H1 (cell line): Measurements from ENCODE around the gene BEST1. TPM values are rescaled to one million over a fixed set of nuclear protein-coding genes. Genes with fewer than 3 reads are reported as not detected.

ENCODE experiments used
- CTCF ChIA-PET: fragments of 300-600 bp; sonication (Branson Sonifier 250); formaldehyde crosslinking; loops from one replicate; lab custom pipeline; 2021; ENCODE audit not compliant: partially characterized antibody; lab: Charles Lee
- POLR2A ChIA-PET: fragments of 300-600 bp; sonication (Branson Sonifier 250); formaldehyde crosslinking; loops from one replicate; lab custom pipeline; 2021; ENCODE audit warnings: inconsistent platforms; ENCODE audit not compliant: partially characterized antibody; lab: Charles Lee
- DNase-seq, 2 experiments: peaks; one replicate each; pipeline versions ENCODE4 v3.0.0 to v3.0.0-alpha.2; 2010 to 2022; ENCODE audit warnings: low spot score in 2 of 2, low read depth in 1 of 2, mixed read lengths in 1 of 2
- FAIRE-seq: peaks from 2 replicates; lab custom pipeline; 2011; peaks lifted over from hg19 to GRCh38; lab: Jason Lieb, UNC
- H2AFZ ChIP-seq: 2 replicates; pipeline ENCODE4 v1.8.1; 2012; ENCODE audit warnings: low read length, inconsistent platforms
- H2AK5ac ChIP-seq: 2 replicates; pipeline ENCODE4 v1.6.1; 2013; ENCODE audit warnings: low read depth, low read length
- H2BK120ac ChIP-seq: replicated peaks from 2 replicates; pipeline ENCODE3; 2013; ENCODE audit warnings: low read depth, low read length, inconsistent platforms
- H2BK12ac ChIP-seq: 2 replicates; pipeline ENCODE4 v1.6.1; 2013; ENCODE audit warnings: low read depth, low read length
- H2BK15ac ChIP-seq: 2 replicates; pipeline ENCODE4 v1.6.1; 2013; ENCODE audit warnings: low read length
- H2BK20ac ChIP-seq: 2 replicates; pipeline ENCODE4 v1.6.1; 2013; ENCODE audit warnings: low read length
- H2BK5ac ChIP-seq: 2 replicates; pipeline ENCODE4 v1.6.1; 2013; ENCODE audit warnings: low read depth, low read length
- H3K14ac ChIP-seq: 2 replicates; pipeline ENCODE4 v1.6.1; 2013; ENCODE audit warnings: inconsistent platforms; ENCODE audit not compliant: insufficient read length
- H3K18ac ChIP-seq: 2 replicates; pipeline ENCODE4 v1.6.1; 2013; ENCODE audit warnings: low read length; ENCODE audit errors: extremely low read depth
- H3K23ac ChIP-seq: 2 replicates; pipeline ENCODE4 v1.6.1; 2013; ENCODE audit warnings: inconsistent platforms; ENCODE audit not compliant: insufficient read length
- H3K23me2 ChIP-seq: 2 replicates; pipeline ENCODE4 v1.6.1; 2013; ENCODE audit warnings: low read depth, low read length
- H3K27ac ChIP-seq: 2 replicates; pipeline ENCODE4 v1.6.1; 2011; ENCODE audit warnings: low read depth, low read length, inconsistent platforms
- H3K27me3 ChIP-seq, 4 experiments: replicated peaks in 1 of 4; 1 replicate in 1 of 4; 2 replicates in 3 of 4; pipeline versions ENCODE4 v1.6.1 to v1.8.1; 2011 to 2013; ENCODE audit warnings: low read length in 3 of 4, mild to moderate bottlenecking in 3 of 4, inconsistent platforms in 2 of 4, mixed read lengths in 2 of 4, moderate library complexity in 1 of 4; ENCODE audit not compliant: control insufficient read depth in 3 of 4, insufficient read depth in 3 of 4; ENCODE audit errors: extremely low read depth in 1 of 4
- H3K36me3 ChIP-seq, 4 experiments: 2 replicates each; pipeline versions ENCODE4 v1.6.1 to v1.8.1; 2011 to 2013; ENCODE audit warnings: mild to moderate bottlenecking in 4 of 4, low read length in 3 of 4, moderate library complexity in 2 of 4, control low read depth in 1 of 4, inconsistent platforms in 1 of 4; ENCODE audit not compliant: insufficient read depth in 4 of 4, control insufficient read depth in 2 of 4
- H3K4ac ChIP-seq: replicated peaks from 2 replicates; pipeline ENCODE3; 2013; ENCODE audit warnings: low read length, low read depth, mixed read lengths, inconsistent platforms; ENCODE audit not compliant: insufficient read length
- H3K4me1 ChIP-seq, 4 experiments: replicated peaks in 1 of 4; 1 replicate in 1 of 4; 2 replicates in 3 of 4; pipeline versions ENCODE4 v1.6.1 to v1.8.1; 2011 to 2013; ENCODE audit warnings: low read length in 3 of 4, inconsistent platforms in 2 of 4, mixed read lengths in 1 of 4; ENCODE audit not compliant: insufficient read depth in 4 of 4, control insufficient read depth in 3 of 4
- H3K4me2 ChIP-seq, 2 experiments: 2 replicates each; pipeline versions ENCODE4 v1.6.1 to v1.8.1; 2011 to 2013; ENCODE audit warnings: low read depth in 2 of 2, low read length in 2 of 2, control low read depth in 1 of 2, inconsistent platforms in 1 of 2, mild to moderate bottlenecking in 1 of 2; ENCODE audit not compliant: insufficient read depth in 1 of 2
- H3K4me3 ChIP-seq, 4 experiments: fragments of 200-600, 300-600 bp in 1 of 4; sonication (generic), shearing (Covaris generic), sonication (Bioruptor Twin) in 1 of 4; 2 replicates each; pipeline versions ENCODE4 v1.5.1 to v1.8.1; 2011 to 2016; ENCODE audit warnings: low read length in 4 of 4, low read depth in 3 of 4, control low read depth in 2 of 4, inconsistent platforms in 2 of 4, mild to moderate bottlenecking in 2 of 4, mixed read lengths in 1 of 4, moderate library complexity in 1 of 4; ENCODE audit not compliant: insufficient read depth in 2 of 4; ENCODE audit errors: extremely low read depth in 1 of 4
- H3K56ac ChIP-seq: replicated peaks from 2 replicates; pipeline ENCODE3; 2013; ENCODE audit warnings: low read depth, mild to moderate bottlenecking, mixed read lengths, low read length, inconsistent platforms; ENCODE audit not compliant: insufficient read length
- H3K79me1 ChIP-seq: 2 replicates; pipeline ENCODE4 v1.6.1; 2013; ENCODE audit warnings: low read depth, low read length, control low read depth
- H3K79me2 ChIP-seq, 2 experiments: 2 replicates each; pipeline versions ENCODE4 v1.6.1 to v1.8.1; 2012 to 2013; ENCODE audit warnings: low read length in 2 of 2, mild to moderate bottlenecking in 2 of 2, inconsistent platforms in 1 of 2; ENCODE audit not compliant: insufficient read depth in 2 of 2, control insufficient read depth in 1 of 2
- H3K9ac ChIP-seq, 4 experiments: replicated peaks in 1 of 4; 1 replicate in 1 of 4; 2 replicates in 3 of 4; pipeline versions ENCODE4 v1.6.1 to v1.8.1; 2011 to 2013; ENCODE audit warnings: low read depth in 3 of 4, low read length in 3 of 4, control low read depth in 2 of 4, mild to moderate bottlenecking in 2 of 4, moderate library complexity in 2 of 4, inconsistent platforms in 1 of 4; ENCODE audit errors: extremely low read depth in 1 of 4
- H3K9me3 ChIP-seq, 2 experiments: 2 replicates each; pipeline versions ENCODE4 v1.6.1 to v1.8.1; 2012 to 2013; ENCODE audit warnings: mild to moderate bottlenecking in 2 of 2, moderate library complexity in 2 of 2, control low read depth in 1 of 2, inconsistent platforms in 1 of 2, low read depth in 1 of 2, low read length in 1 of 2, mixed read lengths in 1 of 2; ENCODE audit not compliant: insufficient read depth in 2 of 2
- H4K20me1 ChIP-seq, 2 experiments: replicated peaks in 1 of 2; 2 replicates each; pipeline versions ENCODE3 to v1.8.1; 2011 to 2013; ENCODE audit warnings: inconsistent platforms in 2 of 2, low read length in 2 of 2, mild to moderate bottlenecking in 1 of 2; ENCODE audit not compliant: insufficient read depth in 2 of 2, control insufficient read depth in 1 of 2
- H4K5ac ChIP-seq: 2 replicates; pipeline ENCODE4 v1.6.1; 2013; ENCODE audit warnings: low read length, low read depth, mixed read lengths, inconsistent platforms; ENCODE audit not compliant: insufficient read length
- H4K8ac ChIP-seq: 2 replicates; pipeline ENCODE4 v1.8.0; 2013; ENCODE audit warnings: mild to moderate bottlenecking, moderate library complexity, low read length, inconsistent platforms; ENCODE audit not compliant: insufficient read depth; ENCODE audit errors: extremely low read depth
- H4K91ac ChIP-seq: replicated peaks from 2 replicates; pipeline ENCODE3; 2013; ENCODE audit warnings: low read length, mixed read lengths, inconsistent platforms; ENCODE audit not compliant: insufficient read length
- RAD21 ChIP-seq, 2 experiments: IDR thresholded peaks in 1 of 2; conservative IDR thresholded peaks in 1 of 2; 2 replicates each; pipeline ENCODE4 v1.6.1; 2011; ENCODE audit warnings: low read depth in 2 of 2, low read length in 2 of 2, improper control_type of control experiment in 1 of 2, inconsistent platforms in 1 of 2, mild to moderate bottlenecking in 1 of 2, moderate library complexity in 1 of 2
- SAP30 ChIP-seq: fragments of 300-600 bp; sonication (generic); IDR thresholded peaks from 2 replicates; pipeline ENCODE4 v1.7.1; 2012; ENCODE audit warnings: low read length, moderate library complexity, mild to moderate bottlenecking, inconsistent platforms; ENCODE audit not compliant: insufficient read depth, insufficient replicate concordance
- WGBS, 2 experiments: shearing (Covaris generic) in 1 of 2; methylation state at CpG; one replicate each; pipeline versions ENCODE4 v1.1.6 to v1.1.7; 2013 to 2015; ENCODE audit warnings: low lambda C conversion rate in 2 of 2, mixed read lengths in 2 of 2, inconsistent platforms in 1 of 2, low coverage in 1 of 2, missing lambda C conversion rate in 1 of 2; ENCODE audit not compliant: insufficient replicate concordance in 2 of 2, insufficient coverage in 1 of 2, insufficient read length in 1 of 2; ENCODE audit errors: extremely low coverage in 1 of 2, missing lambda C conversion rate in 1 of 2; 5-methylcytosine and 5-hydroxymethylcytosine counted together
- polyA plus RNA-seq, 7 experiments: library from polyadenylated mRNA; depleted of rRNA in 3 of 7; stranded (reverse) in 5 of 7; unstranded in 2 of 7; fragments of >200 nt in 5 of 7; fragments of 200-250 nt in 2 of 7; gene quantifications; 1 replicate in 5 of 7; 2 replicates in 1 of 7; 4 replicates in 1 of 7; pipeline versions ENCODE4 v1.2.1 to v1.2.3, GENCODE V29; 2011 to 2013; ENCODE audit warnings: missing spikeins in 2 of 7, mixed read lengths in 2 of 7
- total RNA-seq: library from RNA; stranded (reverse); fragmentation: NEBNext Ultra II Directional; extraction: Animal tissue kit (Norgen Biotek cat#: 25700); gene quantifications from 2 replicates; pipeline ENCODE4 v1.2.1, GENCODE V29; 2021

BEST1 gene
- total and polyA plus RNA-seq, 2 of the 8 experiments (the other 6 are each of a cell fraction or from before 2014, with no cell fraction given), result 0.22 to 0.62 TPM

- H3K18ac ChIP-seq, result no peak overlapping the region
- WGBS, 2 experiments, result 94% methylated on average over 8 of the region's 8 CpGs; no CpG with 5 or more reads in 1 of the 2 experiments
- H3K9me3 ChIP-seq, result no peaks in the 10 kb centered on the region
- H4K20me1 ChIP-seq, result peaks cover 7 to 18% of the 10 kb centered on the region in 2 experiments
- H3K23ac ChIP-seq, result no peak overlapping the region
- H4K5ac ChIP-seq, result no peak overlapping the region
- peaks cover 0 to 1% (median 0%) of the 10 kb centered on the region in 4 experiments; a peak in 2 of 7 replicates for H3K27me3 ChIP-seq
- CTCF ChIA-PET, result interaction anchor here (0.6 to 6.0 kb wide), 14 partner anchors 12 to 164 kb away, joined by 3 to 38 read pairs (median 4); no protein-coding TSS in a partner anchor
- H3K4ac ChIP-seq, result no peak overlapping the region
- H3K14ac ChIP-seq, result no peak overlapping the region
- H2AFZ ChIP-seq, result no peak overlapping the region
- H3K23me2 ChIP-seq, result peaks cover under 1% of the 10 kb centered on the region; the same call in 1 of the 2 replicates
- no peaks in the 10 kb centered on the region for H3K4me1 ChIP-seq
- no peak overlapping the region for H3K56ac ChIP-seq
- no peak overlapping the region for H3K4me3 ChIP-seq
- POLR2A ChIA-PET, result interaction anchor here (1.1 to 25.7 kb wide), 12 partner anchors 2 to 146 kb away, joined by 3 to 458 read pairs (median 4); partner anchors contain the start of genes BEST1 and FTH1
- no peak overlapping the region for H2BK15ac ChIP-seq
- no peak overlapping the region for H3K9ac ChIP-seq
- no peak overlapping the region for H3K4me2 ChIP-seq
- FAIRE-seq, result no peak
- no peak overlapping the region; the same call in 1 of the 2 replicates for H2BK5ac ChIP-seq
- no peak overlapping the region; the same call in 1 of the 2 replicates for H4K8ac ChIP-seq
- peaks cover 11 to 18% of the 10 kb centered on the region in 2 experiments for H3K79me2 ChIP-seq
- H2BK12ac ChIP-seq, result no peak overlapping the region
- no peak for TF ChIP-seq RAD21 (IDR thresholded peaks at IDR 0.05 in 1 of 2, conservative IDR thresholded peaks at IDR 0.05 in 1 of 2; ENCODE audit: low read depth in 2 of 2, low read length in 2 of 2)
- TF ChIP-seq SAP30, result no peak
- TF ChIP-seq, all 59 proteins: peak for 0
- H2AK5ac ChIP-seq, result peak overlapping the region; percentile 84; the same call in 1 of the 2 replicates
- H3K36me3 ChIP-seq, result peaks cover 14 to 29% (median 28%) of the 10 kb centered on the region in 4 experiments; a peak in 7 of 8 replicates
- H2BK20ac ChIP-seq, result no peak overlapping the region
- DNase-seq, result no peak
- no peak overlapping the region for H2BK120ac ChIP-seq
- H3K27ac ChIP-seq, result no peak overlapping the region
- peaks cover 2% of the 10 kb centered on the region for H3K79me1 ChIP-seq
- H4K91ac ChIP-seq, result no peak overlapping the region
Measured at GRCh38 chr11:61961570-61962212, 11.5 kb downstream of the BEST1 start.
